Psoas muscle (tissue), 8 donors: ENCODE data around the gene ADGRG3. TPM values are rescaled to one million over a fixed set of nuclear protein-coding genes. Genes with fewer than 3 reads are reported as not detected.
"Not testable (repeated sequence)": the region's sequence is repeated elsewhere in the genome, so short reads cannot be mapped to it uniquely, and the experiment has no call there.

ENCODE experiments used
- ATAC-seq, 4 donors: fragments of 200-7000 bp; cut with Tn5 transposase; one replicate each; pipeline ENCODE4 v1.9.1; 2020; ENCODE audit warnings: moderate library complexity in 3 of 4, mild to moderate bottlenecking in 2 of 4
- DNase-seq, 2 donors: peaks; one replicate each; pipeline ENCODE4 v3.0.0-alpha.2; 2020
- H3K27ac ChIP-seq: fragments of 200-600 bp; one replicate; pipeline ENCODE4 v1.8.0; 2022
- H3K27me3 ChIP-seq, 3 donors: fragments of 200-600 bp in 1 of 3; one replicate each; pipeline versions ENCODE4 v1.6.1 to v1.8.0; 2013 to 2022; ENCODE audit warnings: low read length in 2 of 3, mild to moderate bottlenecking in 2 of 3, moderate library complexity in 1 of 3; ENCODE audit not compliant: insufficient read depth in 3 of 3
- H3K36me3 ChIP-seq, 2 donors: fragments of 200-600 bp in 1 of 2; one replicate each; pipeline versions ENCODE4 v1.6.1 to v1.8.0; 2013 to 2022; ENCODE audit warnings: low read depth in 1 of 2, mild to moderate bottlenecking in 1 of 2, moderate library complexity in 1 of 2; ENCODE audit not compliant: insufficient read depth in 1 of 2
- H3K4me1 ChIP-seq: fragments of 200-600 bp; one replicate; pipeline ENCODE4 v1.8.0; 2022
- H3K4me3 ChIP-seq: fragments of 200-600 bp; one replicate; pipeline ENCODE4 v1.8.0; 2022; ENCODE audit warnings: mild to moderate bottlenecking
- H3K9me3 ChIP-seq: fragments of 200-600 bp; one replicate; pipeline ENCODE4 v1.8.0; 2022
- WGBS, 3 donors: extraction: QIAGEN DNeasy Blood & Tissue Kit; methylation state at CpG; one replicate each; pipeline versions ENCODE4 v1.1.6 to v1.1.7; 2013; 5-methylcytosine and 5-hydroxymethylcytosine counted together
- intact Hi-C, 2 donors: fragments of 100-400 bp; cut with DNase I; formaldehyde crosslinking; loops; one replicate each; pipeline versions ENCODE4 v1.11.0 to v1.14.2; 2022
- polyA plus RNA-seq, 3 donors: library from polyadenylated mRNA; stranded (reverse); fragments of 200-250 nt; gene quantifications; one replicate each; pipeline ENCODE4 v1.2.3, GENCODE V29; 2013
- total RNA-seq, 4 donors: library from RNA; stranded (reverse); fragmentation: NEBNext Ultra II Directional in 2 of 4; extraction: Animal tissue kit (Norgen Biotek cat#: 25700) in 2 of 4; gene quantifications; one replicate each; pipeline versions ENCODE4 v1.2.1 to v1.2.4, GENCODE V29; 2021 to 2023
- TF ChIP-seq, protein P1 (sequence below): fragments of 200-600 bp; IDR thresholded peaks from one replicate; pipeline ENCODE4 v1.8.0; 2022; ENCODE audit warnings: antibody characterized with exemption
- donor health status: healthy with polysubstance abuse.
- donor health status: DM: no; HTN: no; CAD: no; lungs with moderate emphysema.
- donor health status: Bipolar disorder and iron deficiency.
- donor health status: healthy.
- donor health status: DM: yes; HTN: yes; CAD: no.
- donor health status: DM: no; HTN: no; CAD: no.
- donor health status: DM: no; HTN: no; CAD: no.
- donor health status: DM: yes; HTN: yes; CAD: no.

The ADGRG3 gene
- total and polyA plus RNA-seq, 7 donors, result 0.16 to 0.57 (median 0.31) TPM

DNA sequence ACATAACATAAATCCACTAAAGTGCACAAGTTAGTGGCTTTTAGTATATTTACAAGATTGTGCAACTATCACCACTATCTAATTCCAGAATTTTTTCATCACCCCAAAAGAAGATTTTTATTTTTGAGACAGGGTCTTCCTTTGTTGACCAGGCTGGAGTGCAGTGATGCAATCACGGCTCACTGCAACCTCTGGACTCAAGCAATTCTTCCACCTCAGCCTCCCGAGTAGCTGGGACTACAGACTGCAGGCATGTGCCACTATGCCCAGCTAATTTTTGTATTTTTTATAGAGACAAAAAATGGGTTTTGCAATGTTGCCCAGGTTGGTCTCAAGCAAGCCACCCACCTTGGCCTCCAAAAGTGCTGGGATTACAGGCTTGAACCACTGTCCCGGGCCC is 41.6 kb downstream of the ADGRG3 start:
- peaks cover 0 to 2% (median 0%) of the 10 kb centered on the region in 3 donors for H3K27me3 ChIP-seq
- H3K36me3 ChIP-seq, result no peaks in the 10 kb centered on the region
- no peaks in the 10 kb centered on the region for H3K4me1 ChIP-seq
- no peak overlapping the region for H3K4me3 ChIP-seq
- no peak overlapping the region for H3K27ac ChIP-seq
- ATAC-seq (no peak), DNase-seq (no peak)
- no peaks in the 10 kb centered on the region for H3K9me3 ChIP-seq
- WGBS, 3 donors, result 87 to 92% (median 88%) methylated on average over 3 of the region's 3 CpGs
- TF ChIP-seq, protein P1, sequence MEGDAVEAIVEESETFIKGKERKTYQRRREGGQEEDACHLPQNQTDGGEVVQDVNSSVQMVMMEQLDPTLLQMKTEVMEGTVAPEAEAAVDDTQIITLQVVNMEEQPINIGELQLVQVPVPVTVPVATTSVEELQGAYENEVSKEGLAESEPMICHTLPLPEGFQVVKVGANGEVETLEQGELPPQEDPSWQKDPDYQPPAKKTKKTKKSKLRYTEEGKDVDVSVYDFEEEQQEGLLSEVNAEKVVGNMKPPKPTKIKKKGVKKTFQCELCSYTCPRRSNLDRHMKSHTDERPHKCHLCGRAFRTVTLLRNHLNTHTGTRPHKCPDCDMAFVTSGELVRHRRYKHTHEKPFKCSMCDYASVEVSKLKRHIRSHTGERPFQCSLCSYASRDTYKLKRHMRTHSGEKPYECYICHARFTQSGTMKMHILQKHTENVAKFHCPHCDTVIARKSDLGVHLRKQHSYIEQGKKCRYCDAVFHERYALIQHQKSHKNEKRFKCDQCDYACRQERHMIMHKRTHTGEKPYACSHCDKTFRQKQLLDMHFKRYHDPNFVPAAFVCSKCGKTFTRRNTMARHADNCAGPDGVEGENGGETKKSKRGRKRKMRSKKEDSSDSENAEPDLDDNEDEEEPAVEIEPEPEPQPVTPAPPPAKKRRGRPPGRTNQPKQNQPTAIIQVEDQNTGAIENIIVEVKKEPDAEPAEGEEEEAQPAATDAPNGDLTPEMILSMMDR, result no peak
- intact Hi-C loops, result no loop called here

DNA sequence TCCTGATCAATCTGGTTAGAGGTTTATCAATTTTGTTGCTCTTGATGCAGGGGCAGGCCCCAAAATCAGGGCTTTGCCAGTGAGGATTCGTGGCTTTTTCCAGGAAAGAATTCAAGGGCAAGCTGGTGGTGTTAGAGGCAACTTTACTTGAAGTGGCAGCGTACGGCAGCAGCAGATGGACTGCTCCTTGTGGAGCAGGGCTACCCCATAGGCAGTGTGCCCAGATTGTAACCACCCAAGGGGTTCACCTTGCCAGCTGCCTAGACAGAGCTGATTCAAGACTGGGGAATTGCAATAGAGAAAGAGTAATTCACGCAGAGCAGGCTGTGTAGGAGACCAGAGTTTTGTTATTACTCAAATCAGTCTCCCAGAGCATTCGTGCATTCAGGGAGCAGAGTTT is 43.2 kb downstream of the ADGRG3 start:
- intact Hi-C loops, result no loop called here
- WGBS, 3 donors, result 65 to 73% (median 67%) methylated on average over 5 of the region's 5 CpGs

DNA sequence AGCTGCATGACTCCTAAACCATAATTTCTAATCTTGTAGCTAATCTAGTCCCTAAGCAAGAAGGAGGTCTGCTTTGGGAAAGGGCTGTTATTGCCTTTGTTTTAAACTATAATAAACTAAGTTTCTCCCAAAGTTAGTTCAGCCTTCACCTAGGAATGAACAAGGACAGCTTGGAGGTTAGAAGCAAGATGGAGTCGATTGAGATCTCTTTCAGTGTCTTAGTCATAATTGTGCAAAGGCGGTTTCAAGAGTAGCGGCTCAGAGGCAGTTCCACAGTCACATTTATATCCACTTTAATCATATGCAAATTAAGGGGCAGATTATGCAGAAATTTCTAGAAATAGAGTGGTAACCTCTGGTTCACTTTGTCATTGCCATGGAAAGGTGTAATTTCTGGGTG is 43.9 kb downstream of the ADGRG3 start:
- Histone ChIP-seq H3K4me1 (no peaks in the 10 kb centered on the region), H3K27me3 (peaks cover 0 to 4% (median 0%) of the 10 kb centered on the region in 3 donors), H3K36me3 (no peaks in the 10 kb centered on the region), H3K27ac (no peak overlapping the region), H3K4me3 (no peak overlapping the region), H3K9me3 (no peaks in the 10 kb centered on the region)
- ATAC-seq (no peak), DNase-seq (no peak)
- intact Hi-C loops, result no loop called here
- 94 to 96% (median 96%) methylated on average over 3 of the region's 3 CpGs for WGBS, 3 donors
- TF ChIP-seq, protein P1, result no peak

More for the DNA sequence above, 43.2 kb downstream of the ADGRG3 start:
- DNase-seq (no peak), ATAC-seq (no peak)
- H3K4me3 ChIP-seq, result no peak overlapping the region
- H3K4me1 ChIP-seq, result no peaks in the 10 kb centered on the region
- TF ChIP-seq, protein P1, result no peak
- no peaks in the 10 kb centered on the region for H3K9me3 ChIP-seq
- H3K27me3 ChIP-seq, result peaks cover 0 to 4% (median 0%) of the 10 kb centered on the region in 3 donors
- no peak overlapping the region for H3K27ac ChIP-seq
- no peaks in the 10 kb centered on the region for H3K36me3 ChIP-seq

DNA sequence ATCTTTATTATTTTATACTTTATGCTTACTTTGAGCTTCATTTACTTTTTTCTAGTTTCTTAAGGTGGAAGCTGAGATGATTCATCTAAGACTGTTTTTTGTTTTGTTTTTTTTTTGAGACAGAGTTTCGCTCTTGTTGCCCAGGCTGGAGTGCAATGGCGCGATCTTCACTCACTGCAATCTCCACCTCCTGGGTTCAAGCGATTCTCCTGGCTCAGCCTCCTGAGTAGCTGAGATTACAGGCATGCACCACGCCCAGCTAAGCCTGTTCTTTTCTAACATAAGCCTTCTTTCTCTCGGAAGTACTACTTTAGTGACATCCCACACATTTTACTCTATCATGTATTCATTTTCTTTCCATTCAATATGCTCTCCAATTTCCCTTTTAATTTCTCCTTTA is 44.5 kb downstream of the ADGRG3 start:
- DNase-seq, H3K27me3 ChIP-seq, H3K4me1 ChIP-seq, H3K4me3 ChIP-seq, H3K27ac ChIP-seq, ATAC-seq, H3K36me3 ChIP-seq, intact Hi-C loops, H3K9me3 ChIP-seq: not testable (repeated sequence)
- WGBS, 3 donors, result 72 to 78% (median 75%) methylated on average over 6 of the region's 6 CpGs

DNA sequence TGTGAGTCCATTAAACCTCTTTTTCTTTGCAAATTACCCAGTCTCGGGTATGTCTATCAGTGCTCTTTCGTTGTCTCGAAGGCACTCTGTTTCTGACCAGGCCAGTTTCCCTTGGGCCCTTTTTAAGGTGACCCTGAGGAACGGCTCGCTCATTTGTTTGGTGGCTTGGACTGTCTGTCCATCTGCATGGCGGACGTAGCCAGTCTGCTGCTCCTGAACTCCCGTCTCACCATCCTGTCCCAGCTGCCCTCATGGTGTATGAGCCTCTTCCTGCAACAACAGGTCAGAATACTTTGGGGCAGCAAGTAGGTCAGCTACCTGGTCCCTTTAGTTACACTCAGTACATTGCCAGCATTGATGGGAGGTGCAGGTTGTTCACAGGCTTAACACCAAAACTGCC is 45.5 kb downstream of the ADGRG3 start:
- Histone ChIP-seq H3K27me3 (peaks cover 0 to 4% (median 0%) of the 10 kb centered on the region in 3 donors), H3K4me3 (no peak overlapping the region), H3K9me3 (no peaks in the 10 kb centered on the region), H3K4me1 (no peaks in the 10 kb centered on the region), H3K36me3 (no peaks in the 10 kb centered on the region), H3K27ac (no peak overlapping the region)
- TF ChIP-seq, protein P1, result no peak
- 75 to 92% (median 89%) methylated on average over 8 of the region's 8 CpGs for WGBS, 3 donors
- no peak for DNase-seq
- ATAC-seq, result no peak
- intact Hi-C loops, result no loop called here
